SH-SY5Y (cell line): ENCODE results near the gene GSTCD.

ENCODE experiments used
- GATA2 ChIP-seq: IDR thresholded peaks from 2 replicates; pipeline ENCODE4 v1.6.1; 2011; ENCODE audit warnings: mild to moderate bottlenecking, low read depth, low read length
- GATA3 ChIP-seq: IDR thresholded peaks from 2 replicates; pipeline ENCODE4 v1.6.1; 2011; ENCODE audit warnings: low read depth, mild to moderate bottlenecking, low read length, moderate library complexity

The GSTCD gene

DNA sequence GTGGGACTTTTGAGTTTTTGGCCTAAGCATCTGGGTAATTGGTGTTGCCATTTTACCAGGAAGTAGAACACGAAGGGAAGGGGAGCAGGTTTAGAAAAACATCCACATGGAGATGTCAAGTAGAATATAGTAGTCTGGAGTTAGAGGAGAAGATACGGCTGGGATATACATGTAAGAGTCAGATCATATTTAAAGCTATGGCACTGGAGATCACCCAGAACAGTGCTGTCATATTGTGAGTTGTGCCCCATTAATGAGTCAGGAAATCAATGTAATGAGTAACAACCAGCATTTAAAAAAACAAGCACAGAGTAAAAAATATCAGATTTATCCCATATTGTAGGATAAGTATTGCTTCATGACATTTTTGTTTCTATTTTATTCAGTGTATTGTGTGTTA, 4.2 kb downstream of the GSTCD start:
- TF ChIP-seq GATA2 (no peak), GATA3 (no peak)

DNA sequence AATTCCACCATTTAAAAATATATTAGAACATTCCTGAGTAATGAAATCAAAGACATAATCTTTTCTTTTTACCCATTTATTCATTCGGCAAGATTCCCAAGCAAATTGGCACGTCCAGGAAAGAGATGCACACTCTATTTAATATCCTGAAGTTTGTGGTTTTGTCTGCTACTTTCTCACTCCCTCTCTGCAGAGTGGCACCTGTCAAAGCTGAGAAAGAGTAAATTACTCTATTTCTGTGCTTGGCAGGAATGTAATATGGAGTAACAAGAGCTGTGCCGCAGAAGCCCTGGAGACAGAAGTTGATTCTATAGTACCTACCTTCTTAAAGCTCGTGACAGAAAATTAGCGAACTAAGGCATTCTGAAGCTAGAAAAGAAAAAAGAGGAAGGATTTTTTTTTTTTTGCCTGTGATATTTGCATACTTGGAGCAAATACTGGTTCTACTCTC, 5.5 kb downstream of the GSTCD start:
- TF ChIP-seq GATA2 (no peak), GATA3 (no peak)

DNA sequence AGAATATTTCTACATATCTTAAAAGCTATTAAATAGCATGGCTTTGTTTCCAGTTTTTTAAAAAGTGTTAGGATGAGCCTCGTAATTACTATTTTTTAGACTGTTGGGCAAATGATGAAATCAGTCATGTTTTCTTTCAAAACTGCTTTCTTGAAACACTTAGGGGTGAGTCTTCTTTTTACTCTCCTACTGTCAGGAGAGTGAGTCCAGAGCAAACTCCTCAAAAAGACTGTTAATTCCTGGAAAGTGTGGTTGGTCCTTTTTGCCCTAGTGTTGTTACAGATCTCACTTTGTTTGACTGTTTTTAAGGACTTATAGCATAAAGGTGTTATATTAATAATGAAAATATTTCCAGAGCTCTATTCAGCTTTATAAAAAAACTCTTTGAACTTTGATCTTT, 6.3 kb downstream of the GSTCD start:
- TF ChIP-seq GATA2 (no peak), GATA3 (no peak)

DNA sequence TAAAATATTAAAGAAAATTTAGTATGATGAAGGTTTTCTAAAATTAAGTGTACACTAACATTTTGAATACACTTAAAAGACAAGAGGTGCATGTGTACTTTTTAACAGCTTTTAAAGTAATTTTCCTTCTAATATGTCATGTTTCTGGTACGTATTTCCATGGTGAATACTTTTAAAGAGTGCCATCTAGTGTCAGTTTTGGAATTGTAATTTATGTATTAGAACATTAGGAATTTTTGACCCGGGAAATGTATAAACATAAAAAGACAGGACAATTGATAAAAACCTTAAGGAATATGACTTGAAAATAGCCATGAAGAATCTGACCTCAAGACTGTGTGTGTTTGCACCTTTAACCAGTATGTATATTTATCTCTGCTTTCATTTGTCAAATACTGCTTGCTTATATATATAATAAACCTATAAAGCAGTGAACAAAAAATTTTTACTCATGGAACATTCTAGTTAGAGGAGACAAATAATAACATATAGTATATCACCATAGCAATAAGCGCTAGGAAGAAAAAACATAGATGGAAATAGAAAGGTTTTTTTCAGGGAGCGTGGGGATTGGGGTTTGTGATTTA, 7.2 kb downstream of the GSTCD start:
- TF ChIP-seq GATA2 (no peak), GATA3 (no peak)

DNA sequence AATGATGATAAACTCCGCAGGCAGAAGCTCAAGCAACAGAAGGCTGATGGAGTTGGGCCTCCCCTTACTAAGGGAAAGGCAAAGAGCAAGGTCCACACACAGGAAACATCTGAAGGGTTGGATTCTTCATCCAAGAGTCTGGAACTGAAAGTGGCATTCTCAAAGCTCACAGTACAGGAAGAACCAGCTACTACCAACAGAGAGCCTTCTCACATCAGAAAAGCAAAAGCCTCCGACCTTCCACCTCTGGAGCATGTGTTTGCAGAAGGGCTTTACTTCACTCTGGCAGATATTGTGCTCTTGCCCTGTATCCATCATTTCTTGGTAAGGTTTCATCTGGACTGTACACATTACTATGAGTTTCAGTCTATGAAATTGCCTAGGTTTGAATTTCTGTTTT, 10.6 kb downstream of the GSTCD start:
- TF ChIP-seq GATA3 (no peak), GATA2 (no peak)

DNA sequence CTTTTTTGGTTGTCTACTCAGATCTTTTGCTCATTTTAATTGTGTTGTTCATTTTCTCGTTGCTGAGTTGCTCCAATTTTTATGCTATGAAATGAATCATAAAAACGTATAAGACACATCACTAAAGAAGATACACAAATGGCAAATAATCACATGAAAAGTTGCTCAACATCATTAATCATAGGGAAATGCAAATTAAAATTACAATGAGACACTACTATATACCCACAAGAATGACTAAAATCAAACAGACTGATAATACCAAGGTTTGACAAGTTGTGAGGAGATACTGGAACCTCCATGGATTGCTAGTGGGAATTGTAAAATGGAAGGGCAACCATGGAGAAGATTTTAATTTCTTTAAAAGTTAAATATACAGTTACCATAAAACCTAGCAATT, 17.0 kb downstream of the GSTCD start:
- TF ChIP-seq GATA3 (no peak), GATA2 (no peak)

DNA sequence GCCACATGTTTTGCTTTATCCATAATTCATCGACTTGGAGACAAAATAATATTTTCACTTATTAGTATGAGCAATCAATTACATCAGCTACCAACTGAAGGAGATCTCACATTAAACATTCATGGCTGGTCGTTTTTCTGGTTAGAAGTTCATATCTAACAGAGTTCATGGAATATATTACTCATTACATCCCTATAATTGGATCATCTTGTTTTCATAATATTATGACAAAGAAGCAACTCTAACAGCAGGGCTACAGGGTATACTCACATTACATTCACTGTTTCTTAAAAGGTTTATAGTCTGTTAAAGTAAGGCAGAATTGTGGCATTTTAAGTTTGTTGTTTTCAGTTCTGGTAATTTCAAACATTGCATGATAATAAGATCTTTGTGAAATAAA, 33.0 kb downstream of the GSTCD start:
- TF ChIP-seq GATA3: no peak
- no peak for TF ChIP-seq GATA2

DNA sequence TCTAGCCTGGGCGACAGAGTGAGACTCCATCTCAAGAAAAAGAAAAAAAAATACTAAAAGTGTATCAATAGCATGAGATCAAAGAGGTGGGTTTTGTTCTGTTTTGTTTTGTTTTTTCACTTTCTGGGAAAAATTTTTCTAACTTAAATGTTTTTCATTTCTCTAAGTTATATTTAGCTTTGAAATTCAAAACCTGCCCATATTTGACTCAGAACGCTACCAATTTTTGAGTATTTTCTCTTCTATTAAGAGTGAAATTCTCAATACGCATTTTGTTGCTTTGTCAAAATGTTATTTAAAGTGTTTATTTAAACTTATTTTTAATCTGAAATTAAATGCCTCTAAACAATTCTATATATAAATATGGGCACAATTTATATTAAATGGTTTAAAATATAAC, 39.6 kb downstream of the GSTCD start:
- TF ChIP-seq GATA2 (no peak), GATA3 (no peak)

DNA sequence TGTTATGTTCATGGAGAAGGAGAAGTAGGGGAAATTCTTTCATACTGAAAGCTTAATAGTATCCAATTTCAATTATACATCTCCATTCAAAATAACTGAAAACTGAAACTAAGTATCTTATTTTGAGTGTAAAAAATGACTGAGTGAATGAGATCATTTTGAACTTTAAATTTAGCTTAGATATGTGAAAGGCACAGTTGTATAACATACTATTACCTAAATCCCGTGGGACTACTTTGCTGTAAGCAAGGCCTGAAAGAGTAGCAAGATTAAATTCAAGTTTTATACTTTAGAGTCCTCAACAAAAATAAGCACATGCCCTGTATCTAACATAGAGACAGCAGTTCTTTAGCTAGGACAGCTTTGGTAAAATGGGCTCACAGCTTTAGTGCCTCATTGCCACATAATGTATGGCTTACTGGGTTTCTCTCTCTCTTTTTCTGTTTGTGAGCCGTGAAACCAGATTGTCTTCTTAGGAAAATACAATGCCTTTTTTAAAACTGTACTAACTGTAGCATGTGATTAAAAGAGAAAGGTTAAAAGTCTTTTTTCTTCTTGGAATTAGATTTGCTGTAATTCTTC, 43.2 kb downstream of the GSTCD start:
- TF ChIP-seq GATA3 (no peak), GATA2 (no peak)

DNA sequence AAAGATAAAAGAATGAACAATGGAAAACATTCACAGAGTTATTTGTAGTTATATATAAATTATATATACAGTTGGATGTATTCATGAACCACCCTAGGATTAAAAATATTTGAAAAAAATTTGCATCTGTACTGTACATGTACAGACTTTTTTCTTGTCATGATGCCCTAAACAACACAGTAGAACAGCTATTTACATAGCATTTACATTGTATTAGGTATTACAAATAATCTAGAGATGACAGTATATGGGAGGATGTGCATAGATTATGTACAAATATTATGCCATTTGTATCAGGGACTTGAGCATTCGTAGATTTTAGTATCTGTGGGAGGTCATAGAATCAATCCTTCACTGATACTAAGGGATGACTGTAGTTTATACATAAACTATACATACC, 44.8 kb downstream of the GSTCD start:
- TF ChIP-seq GATA3 (no peak), GATA2 (no peak)

DNA sequence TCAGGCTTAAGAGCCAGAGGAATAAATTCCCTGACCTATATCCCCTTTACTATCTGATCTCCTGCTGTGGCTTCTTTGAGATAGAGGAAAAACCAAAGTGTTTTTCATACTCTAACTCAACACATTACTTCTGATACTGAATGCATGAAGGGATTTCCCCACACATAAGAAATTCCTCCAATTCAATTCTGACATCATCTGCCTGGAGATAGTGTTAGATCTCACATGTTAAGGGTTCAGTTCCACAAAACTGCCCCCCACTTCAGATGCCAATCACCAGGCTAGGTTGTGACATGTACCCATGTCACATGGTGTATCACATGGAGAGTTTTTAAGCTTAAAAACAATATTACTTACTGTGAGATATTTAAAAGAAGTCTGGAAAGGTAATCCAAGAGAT, 46.8 kb downstream of the GSTCD start:
- TF ChIP-seq GATA2 (no peak), GATA3 (no peak)

DNA sequence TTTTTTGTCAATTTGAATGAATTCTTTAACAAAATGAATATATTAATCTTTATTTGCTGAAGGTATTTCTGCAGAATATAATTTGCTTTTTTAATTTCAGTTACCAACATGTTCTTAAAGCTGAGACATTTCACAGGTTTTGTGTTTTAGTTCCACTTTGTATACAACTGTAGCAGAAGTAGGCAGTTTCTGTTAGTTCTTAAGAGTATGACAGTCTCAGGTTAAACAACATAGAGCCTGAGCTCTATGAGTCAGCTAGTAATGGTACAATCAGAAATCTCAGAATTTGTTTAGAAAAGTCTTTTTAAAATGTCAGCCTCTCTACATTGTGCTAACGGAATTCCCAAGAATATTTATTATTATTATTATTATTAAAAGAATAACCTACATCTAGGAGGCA, 50.4 kb downstream of the GSTCD start:
- TF ChIP-seq GATA3 (no peak), GATA2 (no peak)

DNA sequence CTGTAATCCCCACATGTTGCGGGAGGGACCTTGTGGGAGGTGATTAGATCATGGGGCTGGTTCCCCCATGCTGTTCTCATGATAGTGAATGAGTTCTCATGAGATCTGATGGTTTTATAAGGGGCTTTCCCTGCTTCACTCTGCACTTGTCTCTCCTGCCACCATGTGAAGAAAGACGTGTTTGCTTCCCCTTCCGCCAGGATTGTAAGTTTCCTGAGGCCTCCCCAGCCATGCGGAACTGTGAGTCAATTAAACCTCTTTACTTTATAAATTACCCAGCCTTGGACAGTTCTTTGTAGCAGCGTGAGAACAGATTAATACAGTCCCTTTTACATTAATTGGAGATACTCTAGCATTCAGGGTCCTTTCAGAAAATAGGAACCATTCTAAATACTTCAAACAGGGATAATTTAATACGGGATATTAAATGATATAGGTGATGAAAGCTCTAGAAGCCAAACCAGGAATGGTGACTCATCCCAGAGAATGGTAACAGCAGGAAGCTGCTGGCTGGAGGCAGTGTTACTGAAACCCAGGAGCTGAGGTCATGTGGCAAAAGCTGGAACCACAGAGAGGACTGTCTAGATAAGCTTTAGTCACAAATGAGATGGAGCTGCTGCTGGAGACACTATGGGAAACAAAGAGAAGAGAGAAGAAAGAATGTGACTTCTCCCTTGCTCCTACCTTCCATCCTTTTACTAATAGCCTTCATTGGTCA, 57.3 kb downstream of the GSTCD start:
- TF ChIP-seq GATA2 (no peak), GATA3 (no peak)

DNA sequence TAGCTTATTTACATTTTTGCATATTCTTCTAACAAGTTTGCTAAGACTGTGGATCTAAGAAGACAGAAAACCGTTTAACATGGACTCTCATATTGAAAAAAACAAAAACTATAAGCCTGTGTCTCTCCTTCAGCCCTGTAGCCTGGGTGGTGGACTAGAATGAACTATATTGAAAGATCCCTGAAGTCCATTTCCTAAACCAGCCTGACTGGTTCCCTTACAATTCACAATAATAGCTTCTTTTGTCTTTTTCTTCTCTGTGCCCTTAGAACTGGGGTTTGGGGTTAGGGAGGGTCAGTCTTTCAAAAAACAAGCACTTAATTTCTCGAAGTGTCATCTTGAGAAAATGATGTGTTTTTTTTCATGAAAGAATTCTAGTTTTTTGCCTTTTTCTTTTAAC, 59.0 kb downstream of the GSTCD start:
- no peak for TF ChIP-seq GATA3
- no peak for TF ChIP-seq GATA2

DNA sequence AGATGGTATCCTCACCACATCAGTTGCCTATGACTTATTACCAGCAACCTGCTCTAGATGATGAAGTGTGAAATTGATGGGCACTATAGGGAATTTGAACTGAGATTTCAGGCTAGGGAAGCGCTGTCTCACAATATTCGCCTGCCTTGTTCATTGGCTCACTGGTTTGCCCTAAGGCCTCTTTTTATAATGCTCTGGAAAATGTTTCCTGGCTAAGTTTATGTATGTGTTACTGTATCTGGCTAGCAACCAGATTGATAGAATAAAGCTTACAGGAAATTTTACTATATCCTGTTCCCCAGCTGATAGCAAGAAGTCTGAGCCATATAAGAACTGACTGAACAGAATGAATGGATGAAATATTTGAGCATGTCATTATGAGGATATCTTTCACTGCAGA, 71.6 kb downstream of the GSTCD start:
- TF ChIP-seq GATA3 (no peak), GATA2 (no peak)

DNA sequence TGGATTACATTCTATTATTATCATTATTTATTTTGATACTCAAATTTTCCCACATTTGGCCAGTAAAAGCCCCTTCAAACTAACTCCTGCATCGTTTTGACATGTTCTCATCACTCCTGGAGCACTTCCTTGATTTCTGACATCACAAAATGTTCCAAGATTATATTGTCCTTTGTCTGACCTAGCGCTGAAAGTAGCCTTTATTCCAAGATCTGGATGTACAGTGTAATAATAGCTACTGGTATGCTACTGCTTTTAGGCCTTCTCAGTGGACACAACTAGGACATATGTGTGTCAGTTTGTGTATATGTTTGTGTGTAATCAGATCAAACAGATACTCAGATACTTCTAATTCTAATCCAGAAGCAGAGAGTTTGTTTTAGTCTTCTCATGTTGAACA, 76.2 kb downstream of the GSTCD start:
- no peak for TF ChIP-seq GATA3
- TF ChIP-seq GATA2: no peak
